Central memory CD8-positive, alpha-beta T cell (primary cell): ENCODE results near the gene OR14J1.
"Not testable (repeated sequence)": the region's sequence is repeated elsewhere in the genome, so short reads cannot be mapped to it uniquely, and the experiment has no call there.

Experiments used
- ATAC-seq: fragments of 150-1000 bp; cut with Tn5 transposase; replicated peaks from 2 replicates; pipeline ENCODE4 v1.10.0; 2022; ENCODE audit warnings: mild to moderate bottlenecking, moderate FRiP score, moderate number of reproducible peaks; ENCODE audit not compliant: poor library complexity, severe bottlenecking; ENCODE audit errors: extremely low read depth
- DNase-seq, 2 donors: peaks; one replicate each; pipeline ENCODE4 v3.0.0; 2021; ENCODE audit warnings: low spot score in 2 of 2
- H3K27ac Mint-ChIP-seq: one replicate; pipeline ENCODE4 v1.8.0; 2022; ENCODE audit warnings: low read depth, mild to moderate bottlenecking, moderate library complexity, mixed read lengths
- H3K27me3 Mint-ChIP-seq: one replicate; pipeline ENCODE4 v1.8.0; 2022; ENCODE audit warnings: mixed read lengths
- H3K36me3 Mint-ChIP-seq: one replicate; pipeline ENCODE4 v1.8.0; 2022; ENCODE audit warnings: mild to moderate bottlenecking, moderate library complexity, mixed read lengths; ENCODE audit not compliant: insufficient read depth
- H3K4me1 Mint-ChIP-seq: one replicate; pipeline ENCODE4 v1.8.0; 2022; ENCODE audit warnings: mixed read lengths
- H3K4me3 Mint-ChIP-seq: one replicate; pipeline ENCODE4 v1.8.0; 2022; ENCODE audit warnings: mild to moderate bottlenecking, moderate library complexity, mixed read lengths
- H3K9me3 Mint-ChIP-seq: one replicate; pipeline ENCODE4 v1.8.0; 2022; ENCODE audit warnings: mixed read lengths

Gene OR14J1

GRCh38 chr6:29301316-29301715 lies at the start of gene OR14J1:
Gene OR14J1, plus strand, starts transcription at chr6:29301701. Its CDS starts 4,989 bp downstream, at chr6:29306690.
- DNase-seq, result no peak
- no peak within 1 kb of the TSS for H3K27ac Mint-ChIP-seq
- no peaks in the 10 kb centered on the region for H3K4me1 Mint-ChIP-seq
- no peaks in the 10 kb centered on the region for H3K9me3 Mint-ChIP-seq
- peaks cover 28% of the 10 kb centered on the region for H3K27me3 Mint-ChIP-seq
- H3K36me3 Mint-ChIP-seq, result no peaks in the 10 kb centered on the region
- no peak within 1 kb of the TSS for H3K4me3 Mint-ChIP-seq
- no peak for ATAC-seq

- H3K4me3 Mint-ChIP-seq, result no peak overlapping the region
- peaks cover 15% of the 10 kb centered on the region for H3K9me3 Mint-ChIP-seq
- ATAC-seq, result no peak
- H3K4me1 Mint-ChIP-seq, result no peaks in the 10 kb centered on the region
- DNase-seq, result no peak
- no peaks in the 10 kb centered on the region for H3K36me3 Mint-ChIP-seq
- H3K27ac Mint-ChIP-seq, result no peak overlapping the region
- peaks cover 60% of the 10 kb centered on the region for H3K27me3 Mint-ChIP-seq
Observed at GRCh38 chr6:29251736-29252135, 49.8 kb upstream of the OR14J1 start.

- H3K27me3 Mint-ChIP-seq, result peaks cover 25% of the 10 kb centered on the region
- no peak overlapping the region for H3K27ac Mint-ChIP-seq
- no peak overlapping the region for H3K4me3 Mint-ChIP-seq
- peaks cover 15% of the 10 kb centered on the region for H3K9me3 Mint-ChIP-seq
- no peak for ATAC-seq
- H3K36me3 Mint-ChIP-seq, result peaks cover 1% of the 10 kb centered on the region
- no peaks in the 10 kb centered on the region for H3K4me1 Mint-ChIP-seq
- DNase-seq, result no peak
Observed at GRCh38 chr6:29255530-29255929, 46.0 kb upstream of the OR14J1 start.

GRCh38 chr6:29259721-29260120 lies 41.8 kb upstream of the OR14J1 start:
- Mint-ChIP-seq H3K36me3 (peaks cover 2% of the 10 kb centered on the region), H3K4me1 (no peaks in the 10 kb centered on the region), H3K27ac (no peak overlapping the region), H3K9me3 (no peaks in the 10 kb centered on the region), H3K4me3 (no peak overlapping the region), H3K27me3 (peaks cover 26% of the 10 kb centered on the region)
- DNase-seq (no peak), ATAC-seq (no peak)

GRCh38 chr6:29263001-29263400 lies 38.5 kb upstream of the OR14J1 start:
- Mint-ChIP-seq H3K27ac (no peak overlapping the region), H3K9me3 (no peaks in the 10 kb centered on the region), H3K4me1 (no peaks in the 10 kb centered on the region), H3K27me3 (peaks cover 58% of the 10 kb centered on the region), H3K4me3 (no peak overlapping the region), H3K36me3 (peaks cover 2% of the 10 kb centered on the region)
- no peak for DNase-seq
- ATAC-seq, result no peak

GRCh38 chr6:29294499-29294914 lies 7.0 kb upstream of the OR14J1 start:
- Mint-ChIP-seq H3K4me3 (no peak overlapping the region), H3K9me3 (no peaks in the 10 kb centered on the region), H3K4me1 (no peaks in the 10 kb centered on the region), H3K27me3 (peaks cover 48% of the 10 kb centered on the region), H3K27ac (no peak overlapping the region), H3K36me3 (no peaks in the 10 kb centered on the region)
- ATAC-seq (no peak), DNase-seq (no peak)

GRCh38 chr6:29295181-29295585 lies 6.3 kb upstream of the OR14J1 start:
- Mint-ChIP-seq H3K9me3 (no peaks in the 10 kb centered on the region), H3K4me3 (no peak overlapping the region), H3K27ac (no peak overlapping the region), H3K27me3 (peaks cover 41% of the 10 kb centered on the region), H3K36me3 (no peaks in the 10 kb centered on the region), H3K4me1 (no peaks in the 10 kb centered on the region)
- DNase-seq (no peak), ATAC-seq (no peak)

GRCh38 chr6:29295623-29296022 lies 5.9 kb upstream of the OR14J1 start:
- Mint-ChIP-seq H3K9me3 (no peaks in the 10 kb centered on the region), H3K27me3 (peaks cover 37% of the 10 kb centered on the region)
- no peak for ATAC-seq

GRCh38 chr6:29319931-29320330 lies 18.4 kb downstream of the OR14J1 start:
- Mint-ChIP-seq H3K27me3 (peaks cover 71% of the 10 kb centered on the region), H3K4me1 (no peaks in the 10 kb centered on the region), H3K27ac (no peak overlapping the region), H3K4me3 (no peak overlapping the region), H3K9me3 (no peaks in the 10 kb centered on the region), H3K36me3 (no peaks in the 10 kb centered on the region)
- no peak for ATAC-seq
- DNase-seq, result no peak

More at GRCh38 chr6:29295623-29296022, 5.9 kb upstream of the OR14J1 start:
- Mint-ChIP-seq H3K4me3 (no peak overlapping the region), H3K27ac (no peak overlapping the region), H3K4me1 (no peaks in the 10 kb centered on the region), H3K36me3 (no peaks in the 10 kb centered on the region)
- DNase-seq, result no peak

GRCh38 chr6:29323332-29323731 lies 21.8 kb downstream of the OR14J1 start:
- DNase-seq, H3K4me3 Mint-ChIP-seq, H3K9me3 Mint-ChIP-seq, H3K36me3 Mint-ChIP-seq, H3K4me1 Mint-ChIP-seq, ATAC-seq, H3K27ac Mint-ChIP-seq: not testable (repeated sequence)
- peaks cover 79% of the 10 kb centered on the region for H3K27me3 Mint-ChIP-seq

- DNase-seq, result no peak
Observed at GRCh38 chr6:29325777-29326176, 24.3 kb downstream of the OR14J1 start.

GRCh38 chr6:29332676-29333075 lies 31.2 kb downstream of the OR14J1 start:
- Mint-ChIP-seq H3K4me3 (no peak overlapping the region), H3K27ac (no peak overlapping the region), H3K36me3 (no peaks in the 10 kb centered on the region), H3K27me3 (peaks cover 89% of the 10 kb centered on the region), H3K9me3 (peaks cover 4% of the 10 kb centered on the region), H3K4me1 (no peaks in the 10 kb centered on the region)
- DNase-seq, result no peak
- ATAC-seq, result no peak

More at GRCh38 chr6:29325777-29326176, 24.3 kb downstream of the OR14J1 start:
- no peak for ATAC-seq
- Mint-ChIP-seq H3K27me3 (peaks cover 83% of the 10 kb centered on the region), H3K4me3 (no peak overlapping the region), H3K36me3 (no peaks in the 10 kb centered on the region), H3K27ac (no peak overlapping the region), H3K4me1 (no peaks in the 10 kb centered on the region), H3K9me3 (no peaks in the 10 kb centered on the region)

GRCh38 chr6:29336269-29336668 lies 34.8 kb downstream of the OR14J1 start:
- peaks cover 74% of the 10 kb centered on the region for H3K27me3 Mint-ChIP-seq
- no peak overlapping the region for H3K27ac Mint-ChIP-seq
- peaks cover 4% of the 10 kb centered on the region for H3K9me3 Mint-ChIP-seq
- ATAC-seq, result no peak
- no peak for DNase-seq
- H3K36me3 Mint-ChIP-seq, result no peaks in the 10 kb centered on the region
- no peaks in the 10 kb centered on the region for H3K4me1 Mint-ChIP-seq
- H3K4me3 Mint-ChIP-seq, result no peak overlapping the region

GRCh38 chr6:29345380-29345779 lies 43.9 kb downstream of the OR14J1 start:
- no peaks in the 10 kb centered on the region for H3K36me3 Mint-ChIP-seq
- H3K4me3 Mint-ChIP-seq, result no peak overlapping the region
- DNase-seq, result no peak
- H3K27me3 Mint-ChIP-seq, result peaks cover 32% of the 10 kb centered on the region
- no peak overlapping the region for H3K27ac Mint-ChIP-seq
- no peaks in the 10 kb centered on the region for H3K4me1 Mint-ChIP-seq
- peaks cover 8% of the 10 kb centered on the region for H3K9me3 Mint-ChIP-seq
- ATAC-seq, result no peak
